ENCODE measurements around the gene SLC1A2.

The SLC1A2 gene

GRCh38 chr11:35433588-35433987 is 14.2 kb upstream of the SLC1A2 start:
- H3K4me2 ChIP-seq (ENCODE audit: low read depth, low read length, poor library complexity, severe bottlenecking) = no peak overlapping the region

GRCh38 chr11:35432464-35432863 is 13.1 kb upstream of the SLC1A2 start:
- Histone ChIP-seq H3K4me3 (ENCODE audit: low read length, poor library complexity, severe bottlenecking) (no peak overlapping the region), H3K27me3 (ENCODE audit: insufficient read depth, low read length, poor library complexity, severe bottlenecking) (no peaks in the 10 kb centered on the region), H3K4me1 (ENCODE audit: insufficient read depth, low read length, poor library complexity, severe bottlenecking) (no peaks in the 10 kb centered on the region), H3K4me2 (ENCODE audit: low read depth, low read length, poor library complexity, severe bottlenecking) (no peak overlapping the region), H3K79me2 (ENCODE audit: insufficient read depth, low read length) (no peaks in the 10 kb centered on the region), H3F3A (ENCODE audit: low read depth) (no peaks in the 10 kb centered on the region), H3K36me3 (ENCODE audit: insufficient read depth, low read length) (no peaks in the 10 kb centered on the region), H3K9me3 (ENCODE audit: insufficient read depth, low read depth, low read length) (no peaks in the 10 kb centered on the region), H3K9me2 (replicated peaks; ENCODE audit: low read depth, low read length) (no peaks in the 10 kb centered on the region), H4K20me1 (ENCODE audit: insufficient read depth, low read length, poor library complexity, severe bottlenecking) (no peaks in the 10 kb centered on the region), H2AFZ (ENCODE audit: low read length) (no peak overlapping the region), H3K9ac (ENCODE audit: low read depth, low read length, poor library complexity, severe bottlenecking) (no peak overlapping the region)
- TF ChIP-seq EZH2phosphoT487 (IDR thresholded peaks at IDR 0.05; ENCODE audit: borderline replicate concordance) = no peak

More at GRCh38 chr11:35433588-35433987, 14.2 kb upstream of the SLC1A2 start:
- no peaks in the 10 kb centered on the region for H3K36me3 ChIP-seq (ENCODE audit: insufficient read depth, low read length)
- no peaks in the 10 kb centered on the region for H3K9me3 ChIP-seq (ENCODE audit: insufficient read depth, low read depth, low read length)
- H3K9ac ChIP-seq (ENCODE audit: low read depth, low read length, poor library complexity, severe bottlenecking) = no peak overlapping the region
- H3K9me2 ChIP-seq (replicated peaks; ENCODE audit: low read depth, low read length) = no peaks in the 10 kb centered on the region
- H3K27me3 ChIP-seq (ENCODE audit: insufficient read depth, low read length, poor library complexity, severe bottlenecking) = peaks cover 10% of the 10 kb centered on the region
- H3K4me1 ChIP-seq (ENCODE audit: insufficient read depth, low read length, poor library complexity, severe bottlenecking) = no peaks in the 10 kb centered on the region
- no peak overlapping the region for H2AFZ ChIP-seq (ENCODE audit: low read length)
- no peaks in the 10 kb centered on the region for H3F3A ChIP-seq (ENCODE audit: low read depth)
- TF ChIP-seq CTCF (conservative IDR thresholded peaks at IDR 0.05; ENCODE audit: low read length) (no peak), EZH2phosphoT487 (IDR thresholded peaks at IDR 0.05; ENCODE audit: borderline replicate concordance) (no peak)
- no peaks in the 10 kb centered on the region for H4K20me1 ChIP-seq (ENCODE audit: insufficient read depth, low read length, poor library complexity, severe bottlenecking)
- no peak overlapping the region for H3K4me3 ChIP-seq (ENCODE audit: low read length, poor library complexity, severe bottlenecking)
- no peaks in the 10 kb centered on the region for H3K79me2 ChIP-seq (ENCODE audit: insufficient read depth, low read length)

- Histone ChIP-seq H3K4me1 (ENCODE audit: insufficient read depth, low read length, poor library complexity, severe bottlenecking) (no peaks in the 10 kb centered on the region), H3F3A (ENCODE audit: low read depth) (no peaks in the 10 kb centered on the region), H3K79me2 (ENCODE audit: insufficient read depth, low read length) (no peaks in the 10 kb centered on the region), H3K9me3 (ENCODE audit: insufficient read depth, low read depth, low read length) (no peaks in the 10 kb centered on the region), H4K20me1 (ENCODE audit: insufficient read depth, low read length, poor library complexity, severe bottlenecking) (no peaks in the 10 kb centered on the region), H3K9ac (ENCODE audit: low read depth, low read length, poor library complexity, severe bottlenecking) (no peak overlapping the region), H3K9me2 (replicated peaks; ENCODE audit: low read depth, low read length) (no peaks in the 10 kb centered on the region), H3K36me3 (ENCODE audit: insufficient read depth, low read length) (no peaks in the 10 kb centered on the region), H2AFZ (ENCODE audit: low read length) (no peak overlapping the region), H3K27me3 (ENCODE audit: insufficient read depth, low read length, poor library complexity, severe bottlenecking) (peaks cover 10% of the 10 kb centered on the region), H3K4me2 (ENCODE audit: low read depth, low read length, poor library complexity, severe bottlenecking) (no peak overlapping the region), H3K4me3 (ENCODE audit: low read length, poor library complexity, severe bottlenecking) (no peak overlapping the region)
- TF ChIP-seq CTCF (conservative IDR thresholded peaks at IDR 0.05; ENCODE audit: low read length) (no peak), EZH2phosphoT487 (IDR thresholded peaks at IDR 0.05; ENCODE audit: borderline replicate concordance) (no peak)
These were observed 7.7 kb upstream of the SLC1A2 start for GRCh38 chr11:35427071-35427470.

GRCh38 chr11:35426351-35426750 is 7.0 kb upstream of the SLC1A2 start:
- Histone ChIP-seq H3K9me2 (replicated peaks; ENCODE audit: low read depth, low read length) (no peaks in the 10 kb centered on the region), H3F3A (ENCODE audit: low read depth) (no peaks in the 10 kb centered on the region), H2AFZ (ENCODE audit: low read length) (no peak overlapping the region), H3K9ac (ENCODE audit: low read depth, low read length, poor library complexity, severe bottlenecking) (no peak overlapping the region), H3K79me2 (ENCODE audit: insufficient read depth, low read length) (no peaks in the 10 kb centered on the region), H3K9me3 (ENCODE audit: insufficient read depth, low read depth, low read length) (no peaks in the 10 kb centered on the region), H3K36me3 (ENCODE audit: insufficient read depth, low read length) (no peaks in the 10 kb centered on the region), H3K4me2 (ENCODE audit: low read depth, low read length, poor library complexity, severe bottlenecking) (no peak overlapping the region), H3K4me3 (ENCODE audit: low read length, poor library complexity, severe bottlenecking) (no peak overlapping the region), H3K4me1 (ENCODE audit: insufficient read depth, low read length, poor library complexity, severe bottlenecking) (no peaks in the 10 kb centered on the region), H3K27me3 (ENCODE audit: insufficient read depth, low read length, poor library complexity, severe bottlenecking) (peaks cover 10% of the 10 kb centered on the region), H4K20me1 (ENCODE audit: insufficient read depth, low read length, poor library complexity, severe bottlenecking) (no peaks in the 10 kb centered on the region)
- TF ChIP-seq EZH2phosphoT487 (IDR thresholded peaks at IDR 0.05; ENCODE audit: borderline replicate concordance) (no peak), CTCF (conservative IDR thresholded peaks at IDR 0.05; ENCODE audit: low read length) (no peak)

All from Loucy (cell line).